GM23248 (cell line): Measurements from ENCODE around the gene ATP2B2.

Experiments
- EZH2 ChIP-seq: fragments of 200-600 bp; sonication (generic); IDR thresholded peaks from 2 replicates; pipeline ENCODE4 v1.6.1; 2018; ENCODE audit warnings: antibody characterized with exemption, mild to moderate bottlenecking; ENCODE audit not compliant: insufficient read depth, poor library complexity, severe bottlenecking
- EZH2phosphoT487 ChIP-seq: fragments of 200-600 bp; sonication (generic); IDR thresholded peaks from 2 replicates; pipeline ENCODE4 v1.6.1; 2018; ENCODE audit warnings: antibody characterized with exemption, moderate library complexity, mild to moderate bottlenecking, low read depth; ENCODE audit not compliant: insufficient read depth

GRCh38 chr3:10401990-10402761 lies 103.2 kb downstream of the ATP2B2 start:
- TF ChIP-seq EZH2, result no peak
- no peak for TF ChIP-seq EZH2phosphoT487
